ACC112 (cell line): ENCODE data around the gene METTL2B.
"Not testable (repeated sequence)": the region's sequence is repeated elsewhere in the genome, so short reads cannot be mapped to it uniquely, and the experiment has no call there.

Experiments
- H2AFZ ChIP-seq: fragments of 200-600 bp; sonication (generic); one replicate; pipeline ENCODE4 v1.6.0; 2017; ENCODE audit warnings: antibody characterized with exemption, low read length; ENCODE audit not compliant: unreplicated experiment
- H3K27ac ChIP-seq: fragments of 200-600 bp; sonication (generic); 2 replicates; pipeline ENCODE4 v1.5.1; 2014; ENCODE audit warnings: low read depth, mild to moderate bottlenecking, antibody characterized with exemption, low read length, moderate library complexity
- H3K27me3 ChIP-seq: fragments of 200-600 bp; sonication (generic); 2 replicates; pipeline ENCODE4 v1.6.1; 2014; ENCODE audit warnings: mild to moderate bottlenecking, antibody characterized with exemption, low read length, moderate library complexity, mixed read lengths; ENCODE audit not compliant: insufficient read depth
- H3K36me3 ChIP-seq: fragments of 200-600 bp; sonication (generic); 2 replicates; pipeline ENCODE4 v1.6.1; 2016; ENCODE audit warnings: mild to moderate bottlenecking, antibody characterized with exemption, low read length, moderate library complexity, mixed read lengths; ENCODE audit not compliant: insufficient read depth
- H3K4me1 ChIP-seq: fragments of 200-600 bp; sonication (generic); one replicate; pipeline ENCODE4 v1.6.1; 2016; ENCODE audit warnings: low read length, mixed read lengths; ENCODE audit not compliant: insufficient read depth, unreplicated experiment, control insufficient read depth
- H3K4me3 ChIP-seq: fragments of 200-600 bp; sonication (generic); 2 replicates; pipeline ENCODE4 v1.5.1; 2014; ENCODE audit warnings: mild to moderate bottlenecking, low read depth, low read length
- H3K79me2 ChIP-seq: fragments of 200-600 bp; sonication (generic); one replicate; pipeline ENCODE4 v1.6.0; 2016; ENCODE audit warnings: low read length; ENCODE audit not compliant: control insufficient read depth, unreplicated experiment, insufficient read depth

METTL2B gene

GRCh38 chr7:128455543-128456254 lies 20.8 kb upstream of the METTL2B start, which contains the start of gene HILPDA:
Gene HILPDA, plus strand, starts transcription at chr7:128455878. Its CDS starts 1,391 bp downstream, at chr7:128457269.
- Histone ChIP-seq H3K4me1 (peaks cover 40% of the 10 kb centered on the region), H3K79me2 (peaks cover 44% of the 10 kb centered on the region), H3K4me3 (peak within 1 kb of the TSS; percentile 100), H2AFZ (peak within 1 kb of the TSS; percentile 97), H3K27me3 (no peaks in the 10 kb centered on the region), H3K27ac (peak within 1 kb of the TSS; percentile 93), H3K36me3 (peaks cover 7% of the 10 kb centered on the region; the same call in 1 of the 2 replicates)

GRCh38 chr7:128456255-128456725 lies 20.3 kb upstream of the METTL2B start:
- Histone ChIP-seq H3K27ac (peak overlapping the region; percentile 24; the same call in 1 of the 2 replicates), H2AFZ (peak overlapping the region; percentile 29), H3K4me3 (peak overlapping the region; percentile 100), H3K4me1 (peaks cover 40% of the 10 kb centered on the region), H3K79me2 (peaks cover 44% of the 10 kb centered on the region), H3K27me3 (no peaks in the 10 kb centered on the region), H3K36me3 (peaks cover 7% of the 10 kb centered on the region; the same call in 1 of the 2 replicates)

GRCh38 chr7:128457385-128457784 lies 19.2 kb upstream of the METTL2B start:
- Histone ChIP-seq H3K4me1 (peaks cover 40% of the 10 kb centered on the region), H3K79me2 (peaks cover 44% of the 10 kb centered on the region), H3K4me3 (peak overlapping the region; percentile 100)
- H3K27ac ChIP-seq, H3K36me3 ChIP-seq, H2AFZ ChIP-seq, H3K27me3 ChIP-seq: not testable (repeated sequence)

GRCh38 chr7:128458956-128459355 lies 17.6 kb upstream of the METTL2B start:
- Histone ChIP-seq H3K4me1 (peaks cover 36% of the 10 kb centered on the region), H3K36me3 (peaks cover 7% of the 10 kb centered on the region; the same call in 1 of the 2 replicates), H3K79me2 (peaks cover 44% of the 10 kb centered on the region), H2AFZ (no peak overlapping the region), H3K27me3 (no peaks in the 10 kb centered on the region), H3K4me3 (peak overlapping the region; percentile 100), H3K27ac (no peak overlapping the region)

GRCh38 chr7:128459394-128459878 lies 17.1 kb upstream of the METTL2B start:
- no peak overlapping the region for H3K4me3 ChIP-seq
- H3K4me1 ChIP-seq = peaks cover 31% of the 10 kb centered on the region
- no peak overlapping the region for H3K27ac ChIP-seq
- peaks cover 7% of the 10 kb centered on the region; the same call in 1 of the 2 replicates for H3K36me3 ChIP-seq
- no peaks in the 10 kb centered on the region for H3K27me3 ChIP-seq
- peaks cover 44% of the 10 kb centered on the region for H3K79me2 ChIP-seq
- H2AFZ ChIP-seq = no peak overlapping the region

GRCh38 chr7:128462460-128462859 lies 14.1 kb upstream of the METTL2B start:
- Histone ChIP-seq H3K4me1 (peaks cover 15% of the 10 kb centered on the region), H3K36me3 (peaks cover under 1% of the 10 kb centered on the region; the same call in 1 of the 2 replicates), H3K4me3 (no peak overlapping the region), H3K27me3 (no peaks in the 10 kb centered on the region), H3K27ac (no peak overlapping the region), H2AFZ (no peak overlapping the region), H3K79me2 (peaks cover 27% of the 10 kb centered on the region)

- H3K4me3 ChIP-seq, H3K4me1 ChIP-seq, H2AFZ ChIP-seq, H3K36me3 ChIP-seq, H3K27me3 ChIP-seq, H3K27ac ChIP-seq: not testable (repeated sequence)
- H3K79me2 ChIP-seq = peaks cover 18% of the 10 kb centered on the region
These were observed 13.2 kb upstream of the METTL2B start for GRCh38 chr7:128463345-128463744.

GRCh38 chr7:128463933-128464332 lies 12.6 kb upstream of the METTL2B start:
- H2AFZ ChIP-seq, H3K4me3 ChIP-seq, H3K4me1 ChIP-seq, H3K27ac ChIP-seq, H3K36me3 ChIP-seq, H3K27me3 ChIP-seq: not testable (repeated sequence)
- peaks cover 12% of the 10 kb centered on the region for H3K79me2 ChIP-seq

- not testable (repeated sequence) for H2AFZ ChIP-seq, H3K27me3 ChIP-seq, H3K36me3 ChIP-seq, H3K27ac ChIP-seq, H3K4me3 ChIP-seq, H3K4me1 ChIP-seq, H3K79me2 ChIP-seq
These were observed 9.7 kb upstream of the METTL2B start for GRCh38 chr7:128466871-128467270.

GRCh38 chr7:128477336-128477690 lies 765 bp downstream of the METTL2B start:
- not testable (repeated sequence) for H2AFZ ChIP-seq, H3K36me3 ChIP-seq, H3K27me3 ChIP-seq
- peak overlapping the region; percentile 92 for H3K4me3 ChIP-seq
- H3K4me1 ChIP-seq = peaks cover 14% of the 10 kb centered on the region
- H3K27ac ChIP-seq = peak overlapping the region; percentile 86; the same call in 1 of the 2 replicates
- H3K79me2 ChIP-seq = peaks cover 13% of the 10 kb centered on the region

- Histone ChIP-seq H3K4me1 (peaks cover 14% of the 10 kb centered on the region), H3K79me2 (peaks cover 13% of the 10 kb centered on the region)
- not testable (repeated sequence) for H3K27me3 ChIP-seq, H3K36me3 ChIP-seq, H3K27ac ChIP-seq, H3K4me3 ChIP-seq, H2AFZ ChIP-seq
These were observed 2.5 kb downstream of the METTL2B start for GRCh38 chr7:128479082-128479481.
